ENCODE measurements around the gene FRMD4B.

Gene FRMD4B

DNA sequence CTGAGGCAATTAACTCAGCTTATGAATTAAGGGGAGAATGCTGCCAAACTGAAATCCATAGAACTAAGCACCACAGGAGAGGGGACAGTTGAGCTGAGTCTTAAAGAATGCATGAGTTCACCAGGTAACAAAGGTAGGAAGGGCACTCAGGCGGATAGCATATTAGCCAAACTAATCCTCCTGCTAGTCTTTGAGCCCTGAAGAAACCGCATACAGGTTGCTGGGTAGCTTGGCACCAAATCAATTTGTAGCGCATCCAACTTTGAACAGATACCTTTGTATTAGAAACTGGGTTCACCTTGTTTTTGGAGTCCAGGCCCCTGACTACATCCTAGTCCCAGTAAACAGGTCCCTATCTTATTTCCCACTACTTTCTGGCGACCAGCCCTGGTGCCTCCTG is 93.7 kb downstream of the FRMD4B start:
- H4K91ac ChIP-seq (ENCODE audit: low read depth, low read length): peak overlapping the region; percentile 28
- H4K12ac ChIP-seq (ENCODE audit: low read depth, low read length): no peak overlapping the region
- no peak overlapping the region for H3K4me2 ChIP-seq (ENCODE audit: low read length)
- no peak overlapping the region for H3K4ac ChIP-seq (ENCODE audit: low read depth, low read length)
- H2BK120ac ChIP-seq (ENCODE audit: insufficient read depth, low read length, poor library complexity): no peak overlapping the region
- H2AFZ ChIP-seq (ENCODE audit: insufficient read depth, low read length, poor library complexity): no peak overlapping the region
- H3K9me3 ChIP-seq (ENCODE audit: insufficient read depth, low read depth, low read length): no peaks in the 10 kb centered on the region
- no peak overlapping the region for H3K4me3 ChIP-seq (ENCODE audit: low read depth, low read length)
- H3K4me1 ChIP-seq (ENCODE audit: control insufficient read depth in 1 of 2, insufficient read depth in 2 of 2, low read length in 2 of 2): peaks cover 20 to 36% of the 10 kb centered on the region in 2 experiments
- H3K23ac ChIP-seq (ENCODE audit: low read length): no peak overlapping the region
- H2BK12ac ChIP-seq (ENCODE audit: low read length): peak overlapping the region; percentile 79
- H3K18ac ChIP-seq (ENCODE audit: low read length): no peak overlapping the region
- no peaks in the 10 kb centered on the region for H3K79me2 ChIP-seq (ENCODE audit: control insufficient read depth, insufficient read depth, low read length, poor library complexity)
- peaks cover 22% of the 10 kb centered on the region for H3K79me1 ChIP-seq (ENCODE audit: low read length)
- H3K9ac ChIP-seq (ENCODE audit: low read length): no peak overlapping the region
- no peaks in the 10 kb centered on the region for H3K27me3 ChIP-seq (ENCODE audit: insufficient read depth, low read length)
- H3K14ac ChIP-seq (ENCODE audit: low read length): no peak overlapping the region
- no peak overlapping the region for H2AK5ac ChIP-seq (ENCODE audit: low read length)
- H3K27ac ChIP-seq (ENCODE audit: low read depth, low read length): no peak overlapping the region
- no peak overlapping the region for H2BK5ac ChIP-seq (ENCODE audit: low read depth, low read length, poor library complexity)
- no peaks in the 10 kb centered on the region for H3K36me3 ChIP-seq (ENCODE audit: control insufficient read depth in 1 of 2, insufficient read depth in 2 of 2, low read length in 2 of 2)
- no peak for DNase-seq
- no CpG with 5 or more reads among the region's 4 CpGs for WGBS (ENCODE audit: extremely low coverage, insufficient coverage, insufficient read length)
- H4K8ac ChIP-seq (ENCODE audit: low read depth, low read length): peak overlapping the region; percentile 16

- Histone ChIP-seq H2BK5ac (ENCODE audit: low read depth, low read length, poor library complexity) (no peak overlapping the region), H4K8ac (ENCODE audit: low read depth, low read length) (no peak overlapping the region), H3K79me1 (ENCODE audit: low read length) (peaks cover 20% of the 10 kb centered on the region), H3K79me2 (ENCODE audit: control insufficient read depth, insufficient read depth, low read length, poor library complexity) (no peaks in the 10 kb centered on the region), H3K23ac (ENCODE audit: low read length) (no peak overlapping the region), H3K4ac (ENCODE audit: low read depth, low read length) (no peak overlapping the region), H3K4me3 (ENCODE audit: low read depth, low read length) (no peak overlapping the region), H3K14ac (ENCODE audit: low read length) (peak overlapping the region; percentile 4), H4K12ac (ENCODE audit: low read depth, low read length) (no peak overlapping the region), H4K91ac (ENCODE audit: low read depth, low read length) (no peak overlapping the region), H3K9ac (ENCODE audit: low read length) (no peak overlapping the region), H2AFZ (ENCODE audit: insufficient read depth, low read length, poor library complexity) (no peak overlapping the region), H3K27ac (ENCODE audit: low read depth, low read length) (no peak overlapping the region), H3K27me3 (ENCODE audit: insufficient read depth, low read length) (no peaks in the 10 kb centered on the region), H3K36me3 (ENCODE audit: control insufficient read depth in 1 of 2, insufficient read depth in 2 of 2, low read length in 2 of 2) (no peaks in the 10 kb centered on the region), H2AK5ac (ENCODE audit: low read length) (peak overlapping the region; percentile 72), H2BK120ac (ENCODE audit: insufficient read depth, low read length, poor library complexity) (peak overlapping the region; percentile 19), H3K9me3 (ENCODE audit: insufficient read depth, low read depth, low read length) (no peaks in the 10 kb centered on the region), H3K4me1 (ENCODE audit: control insufficient read depth in 1 of 2, insufficient read depth in 2 of 2, low read length in 2 of 2) (peaks cover 20 to 35% of the 10 kb centered on the region in 2 experiments), H2BK12ac (ENCODE audit: low read length) (peak overlapping the region; percentile 65), H3K18ac (ENCODE audit: low read length) (no peak overlapping the region), H3K4me2 (ENCODE audit: low read length) (no peak overlapping the region)
- WGBS (ENCODE audit: extremely low coverage, insufficient coverage, insufficient read length): no CpG with 5 or more reads among the region's 3 CpGs
- DNase-seq: no peak
These were observed 95.5 kb downstream of the FRMD4B start for GRCh38 chr3:69290430-69290829.

- Histone ChIP-seq H3K9ac (ENCODE audit: low read length) (no peak overlapping the region), H3K9me3 (ENCODE audit: insufficient read depth, low read depth, low read length) (no peaks in the 10 kb centered on the region)
- no CpG with 5 or more reads among the region's 5 CpGs for WGBS (ENCODE audit: extremely low coverage, insufficient coverage, insufficient read length)
These were observed 95.9 kb downstream of the FRMD4B start for GRCh38 chr3:69290006-69290405.

DNA sequence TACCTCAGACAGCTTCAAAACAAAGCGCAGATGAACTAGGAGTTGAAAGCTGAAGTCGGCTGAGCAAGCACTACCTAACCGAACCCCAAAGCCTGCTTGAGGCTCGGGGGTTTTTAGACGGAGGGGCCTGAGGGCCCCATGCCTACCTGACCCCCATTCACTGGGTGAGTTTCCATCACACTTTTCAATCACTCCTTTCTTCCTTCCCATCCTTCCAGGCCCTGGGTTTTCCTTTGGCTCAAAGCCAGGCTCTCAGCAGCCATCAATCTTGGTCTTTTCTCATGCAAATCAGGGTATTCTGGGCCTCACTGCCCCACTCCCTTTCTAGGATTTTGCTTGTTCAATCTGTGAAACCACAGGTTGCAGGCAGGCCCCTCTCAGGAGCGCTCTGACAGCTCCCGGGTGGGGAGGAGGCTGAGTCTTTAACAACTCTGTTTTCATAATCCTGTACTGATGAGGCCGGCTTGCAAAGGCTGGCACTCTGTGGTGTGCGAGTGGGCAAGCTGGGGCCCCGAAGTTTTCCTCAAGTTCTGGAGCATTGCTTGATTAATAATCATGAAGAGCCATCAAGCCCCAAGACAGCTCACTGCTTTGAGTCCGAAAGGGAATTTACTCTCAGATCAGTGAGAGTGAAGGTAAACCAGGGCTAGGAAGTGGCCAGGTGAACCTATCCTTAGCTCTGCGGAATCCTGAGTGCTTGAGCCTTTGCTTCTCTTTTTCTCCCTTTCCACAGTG is 97.6 kb downstream of the FRMD4B start:
- Histone ChIP-seq H4K91ac (ENCODE audit: low read depth, low read length) (peak overlapping the region; percentile 73), H3K4ac (ENCODE audit: low read depth, low read length) (peak overlapping the region; percentile 59), H3K23ac (ENCODE audit: low read length) (no peak overlapping the region), H3K36me3 (ENCODE audit: control insufficient read depth in 1 of 2, insufficient read depth in 2 of 2, low read length in 2 of 2) (no peaks in the 10 kb centered on the region), H2BK5ac (ENCODE audit: low read depth, low read length, poor library complexity) (peak overlapping the region; percentile 88), H4K8ac (ENCODE audit: low read depth, low read length) (peak overlapping the region; percentile 36), H2AFZ (ENCODE audit: insufficient read depth, low read length, poor library complexity) (peak overlapping the region; percentile 58), H3K4me1 (ENCODE audit: control insufficient read depth in 1 of 2, insufficient read depth in 2 of 2, low read length in 2 of 2) (peaks cover 14 to 26% of the 10 kb centered on the region in 2 experiments), H3K79me1 (ENCODE audit: low read length) (peaks cover 13% of the 10 kb centered on the region), H4K12ac (ENCODE audit: low read depth, low read length) (no peak overlapping the region), H2BK12ac (ENCODE audit: low read length) (peak overlapping the region; percentile 54), H3K4me3 (ENCODE audit: low read depth, low read length) (no peak overlapping the region), H2BK120ac (ENCODE audit: insufficient read depth, low read length, poor library complexity) (peak overlapping the region; percentile 69), H3K27ac (ENCODE audit: low read depth, low read length) (peak overlapping the region; percentile 78), H3K14ac (ENCODE audit: low read length) (peak overlapping the region; percentile 13), H3K18ac (ENCODE audit: low read length) (no peak overlapping the region), H3K79me2 (ENCODE audit: control insufficient read depth, insufficient read depth, low read length, poor library complexity) (no peaks in the 10 kb centered on the region), H3K9me3 (ENCODE audit: insufficient read depth, low read depth, low read length) (no peaks in the 10 kb centered on the region), H3K27me3 (ENCODE audit: insufficient read depth, low read length) (no peaks in the 10 kb centered on the region), H3K9ac (ENCODE audit: low read length) (no peak overlapping the region), H2AK5ac (ENCODE audit: low read length) (peak overlapping the region; percentile 75), H3K4me2 (ENCODE audit: low read length) (peak overlapping the region; percentile 38)
- DNase-seq: no peak
- WGBS (ENCODE audit: extremely low coverage, insufficient coverage, insufficient read length): no CpG with 5 or more reads among the region's 12 CpGs

More at GRCh38 chr3:69290006-69290405, 95.9 kb downstream of the FRMD4B start:
- no peak overlapping the region for H4K12ac ChIP-seq (ENCODE audit: low read depth, low read length)
- no peak overlapping the region for H4K8ac ChIP-seq (ENCODE audit: low read depth, low read length)
- H2BK120ac ChIP-seq (ENCODE audit: insufficient read depth, low read length, poor library complexity): peak overlapping the region; percentile 19
- peaks cover 16% of the 10 kb centered on the region for H3K79me1 ChIP-seq (ENCODE audit: low read length)
- H3K18ac ChIP-seq (ENCODE audit: low read length): no peak overlapping the region
- no peaks in the 10 kb centered on the region for H3K27me3 ChIP-seq (ENCODE audit: insufficient read depth, low read length)
- H3K4me2 ChIP-seq (ENCODE audit: low read length): no peak overlapping the region
- H2AFZ ChIP-seq (ENCODE audit: insufficient read depth, low read length, poor library complexity): no peak overlapping the region
- H2BK5ac ChIP-seq (ENCODE audit: low read depth, low read length, poor library complexity): no peak overlapping the region
- H3K79me2 ChIP-seq (ENCODE audit: control insufficient read depth, insufficient read depth, low read length, poor library complexity): no peaks in the 10 kb centered on the region
- DNase-seq: no peak
- peak overlapping the region; percentile 9 for H2AK5ac ChIP-seq (ENCODE audit: low read length)
- no peak overlapping the region for H3K4me3 ChIP-seq (ENCODE audit: low read depth, low read length)
- H3K14ac ChIP-seq (ENCODE audit: low read length): no peak overlapping the region
- peak overlapping the region; percentile 65 for H2BK12ac ChIP-seq (ENCODE audit: low read length)
- H3K36me3 ChIP-seq (ENCODE audit: control insufficient read depth in 1 of 2, insufficient read depth in 2 of 2, low read length in 2 of 2): no peaks in the 10 kb centered on the region
- peaks cover 18 to 31% of the 10 kb centered on the region in 2 experiments for H3K4me1 ChIP-seq (ENCODE audit: control insufficient read depth in 1 of 2, insufficient read depth in 2 of 2, low read length in 2 of 2)
- no peak overlapping the region for H4K91ac ChIP-seq (ENCODE audit: low read depth, low read length)
- no peak overlapping the region for H3K4ac ChIP-seq (ENCODE audit: low read depth, low read length)
- H3K23ac ChIP-seq (ENCODE audit: low read length): no peak overlapping the region
- no peak overlapping the region for H3K27ac ChIP-seq (ENCODE audit: low read depth, low read length)
